ENCODE data around the gene NRN1L.

GRCh38 chr16:67869653-67870052 lies 15.0 kb upstream of the NRN1L start:
- no peak for TF ChIP-seq L3MBTL2 (conservative IDR thresholded peaks at IDR 0.05)
- no peak for TF ChIP-seq BHLHE40 (IDR thresholded peaks at IDR 0.05; ENCODE audit: borderline replicate concordance)
- no peak for TF ChIP-seq FOXA1 (IDR thresholded peaks at IDR 0.05)
- no peak for TF ChIP-seq HDGF (IDR thresholded peaks at IDR 0.05; ENCODE audit: borderline replicate concordance)
- no peak for TF ChIP-seq ELF4 (IDR thresholded peaks at IDR 0.05)
- TF ChIP-seq ZNF384 (IDR thresholded peaks at IDR 0.05): no peak
- no peak for TF ChIP-seq FOXM1 (IDR thresholded peaks at IDR 0.05; ENCODE audit: borderline replicate concordance)
- TF ChIP-seq FOXK2 (IDR thresholded peaks at IDR 0.05): no peak
- TF ChIP-seq PKNOX1 (IDR thresholded peaks at IDR 0.05): no peak
- TF ChIP-seq TARDBP (IDR thresholded peaks at IDR 0.05): no peak
